ENCODE data around the gene DYNLT3.

The DYNLT3 gene

DNA sequence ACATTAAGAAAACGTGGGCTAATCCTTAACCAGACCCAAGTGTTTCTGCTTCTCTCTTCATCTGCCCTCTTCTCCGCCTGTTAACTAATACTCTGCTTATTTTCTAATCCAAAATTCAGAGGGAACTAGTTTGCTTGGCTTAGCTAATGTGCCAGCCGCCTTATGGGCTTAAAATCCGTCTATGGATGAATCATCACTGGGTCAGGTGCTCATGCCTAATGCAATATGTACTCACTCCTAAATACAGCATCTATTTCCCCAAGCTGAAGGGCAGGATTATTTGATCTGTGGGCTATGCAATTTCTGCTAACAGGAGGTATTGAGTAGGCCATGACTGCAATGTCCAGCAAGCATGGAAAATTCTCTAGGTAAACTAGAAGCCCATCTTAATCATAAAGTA lies 12.4 kb downstream of the DYNLT3 start:
- DNase-seq = no peak

DNA sequence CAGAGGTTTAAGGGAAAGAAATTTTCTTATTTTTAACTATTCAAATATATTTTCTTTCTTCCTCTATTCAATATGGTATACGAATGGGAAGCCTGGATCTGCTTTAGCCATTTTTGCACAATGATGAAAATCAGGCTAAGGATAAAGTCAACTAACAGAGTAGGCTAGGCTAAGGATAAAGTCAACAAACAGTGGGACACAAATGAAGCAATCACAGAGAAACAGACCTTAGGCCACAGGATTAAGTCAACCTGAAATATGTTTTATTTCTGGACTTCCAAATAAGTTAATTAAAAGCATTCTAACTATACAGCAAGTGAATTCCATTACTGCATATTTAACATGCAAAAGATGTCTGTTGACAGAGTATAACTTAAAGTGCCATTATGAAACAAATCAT lies 17.0 kb downstream of the DYNLT3 start:
- DNase-seq = no peak

DNA sequence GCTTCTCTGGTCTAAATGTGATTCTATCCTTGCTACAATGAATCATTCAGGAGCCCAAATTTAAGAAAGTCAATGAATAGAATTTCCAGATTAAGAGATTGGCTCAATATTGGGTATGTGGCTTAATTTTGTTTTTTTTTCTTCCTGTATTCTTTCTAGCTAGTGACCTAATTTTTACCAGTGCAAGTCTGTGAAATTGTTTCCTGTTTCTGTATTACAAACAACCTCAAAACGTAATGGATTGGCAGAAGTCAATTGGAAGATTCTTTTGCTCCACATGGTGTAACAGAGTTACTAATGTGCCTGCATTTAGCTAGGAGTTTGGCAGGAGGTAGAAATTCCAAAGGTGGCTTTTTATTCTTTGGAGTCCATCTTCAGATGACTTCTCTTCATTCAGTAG lies 17.6 kb downstream of the DYNLT3 start:
- no peak for DNase-seq

DNA sequence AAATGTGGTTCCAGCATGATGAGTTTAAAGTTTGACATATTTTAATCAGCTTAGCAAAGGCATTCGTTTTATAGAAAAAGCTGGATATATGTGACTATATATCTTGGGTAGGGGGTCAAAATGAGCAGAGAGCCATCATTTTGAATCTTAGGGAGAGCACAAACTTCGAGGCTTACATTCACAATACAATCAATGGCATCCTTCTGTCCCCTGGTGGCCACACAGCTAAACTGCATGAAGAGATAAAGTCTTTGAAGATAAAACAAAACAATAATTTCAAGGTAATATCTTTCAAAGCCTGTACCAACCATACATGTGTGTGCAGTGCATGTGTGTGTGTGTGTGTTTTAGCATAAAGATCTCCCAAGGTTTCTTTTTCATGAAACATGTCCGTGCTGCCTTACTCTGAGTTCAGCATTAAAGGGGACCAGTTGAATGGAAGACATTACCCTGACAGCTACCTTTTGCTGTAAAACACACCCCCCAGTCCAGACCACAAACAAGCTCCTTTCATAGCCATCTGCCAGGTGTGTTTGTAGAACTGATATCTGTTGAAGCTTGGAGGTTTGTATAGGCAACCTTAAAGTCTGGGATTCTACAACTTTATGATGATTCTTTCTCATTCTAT lies 22.0 kb downstream of the DYNLT3 start:
- no peak for DNase-seq

DNA sequence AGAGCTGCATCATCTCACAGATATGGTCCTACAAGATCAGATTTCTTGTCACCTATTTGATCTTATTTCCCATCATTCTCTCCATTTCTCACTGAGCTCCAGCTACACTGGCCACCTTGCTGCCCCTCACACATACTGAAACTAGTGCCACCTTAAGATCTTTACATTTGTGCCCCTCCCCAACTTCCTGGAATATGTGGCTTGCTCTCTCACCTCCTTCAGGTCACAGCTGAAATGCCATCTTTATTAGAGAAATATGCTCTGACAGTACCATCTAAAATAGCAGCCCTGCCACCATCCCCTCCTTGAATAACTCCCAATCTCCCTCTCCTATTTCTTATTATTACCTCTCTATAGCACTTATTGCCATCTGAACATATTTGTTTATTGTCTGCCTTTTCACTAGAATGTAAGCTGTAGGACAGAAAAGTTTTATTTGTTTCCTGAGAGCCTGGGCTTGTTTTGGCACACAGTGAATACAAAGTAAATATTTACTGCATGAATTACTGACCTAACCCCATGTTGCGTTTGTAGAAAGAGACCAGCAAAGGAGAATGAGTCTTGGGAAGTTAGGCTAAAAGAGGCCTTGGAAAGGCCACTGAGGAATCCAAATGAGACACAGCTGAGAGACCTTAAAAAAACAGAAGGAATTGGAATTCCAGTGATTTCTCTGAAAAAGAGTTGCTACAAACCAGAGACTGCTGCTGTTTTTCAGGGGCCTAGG lies 22.7 kb downstream of the DYNLT3 start:
- DNase-seq = no peak

DNA sequence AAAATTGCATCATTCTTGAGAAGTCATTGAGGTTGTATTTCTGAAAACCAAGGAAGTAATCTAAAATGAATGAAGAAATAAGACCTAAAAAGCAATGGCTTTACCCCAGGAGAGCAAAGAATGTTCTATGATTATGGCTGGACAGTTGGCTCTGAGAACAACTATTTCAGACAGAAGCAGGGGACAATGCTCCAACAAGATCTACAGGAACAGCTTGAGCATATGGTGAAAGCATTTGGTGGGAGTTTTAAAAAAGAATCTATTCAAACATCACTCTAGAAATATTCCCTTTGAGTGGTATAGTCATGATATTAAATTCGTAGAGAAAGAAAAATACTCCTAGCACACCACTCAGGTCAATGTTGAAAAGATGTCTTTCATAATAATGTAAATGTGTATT lies 26.7 kb downstream of the DYNLT3 start:
- DNase-seq = no peak

DNA sequence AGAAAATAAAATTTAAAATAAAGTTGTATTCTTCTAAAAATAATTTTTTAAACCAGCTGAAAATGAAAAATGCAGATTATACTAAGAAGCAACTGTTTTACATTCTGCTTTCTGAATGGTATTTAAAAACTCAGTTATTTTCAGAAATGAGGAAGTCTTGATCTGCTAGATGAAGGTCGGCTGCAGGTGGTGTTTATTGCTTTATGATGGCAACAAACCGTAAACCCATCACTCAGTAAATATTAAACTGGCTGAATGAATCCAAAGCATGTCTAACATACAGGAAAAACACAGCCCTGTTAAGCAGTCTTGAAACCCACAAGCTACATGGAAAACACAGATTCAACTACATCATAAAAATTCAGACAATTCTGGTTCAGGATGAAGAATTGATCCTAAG lies 29.3 kb downstream of the DYNLT3 start:
- peak; percentile 2 for DNase-seq

DNA sequence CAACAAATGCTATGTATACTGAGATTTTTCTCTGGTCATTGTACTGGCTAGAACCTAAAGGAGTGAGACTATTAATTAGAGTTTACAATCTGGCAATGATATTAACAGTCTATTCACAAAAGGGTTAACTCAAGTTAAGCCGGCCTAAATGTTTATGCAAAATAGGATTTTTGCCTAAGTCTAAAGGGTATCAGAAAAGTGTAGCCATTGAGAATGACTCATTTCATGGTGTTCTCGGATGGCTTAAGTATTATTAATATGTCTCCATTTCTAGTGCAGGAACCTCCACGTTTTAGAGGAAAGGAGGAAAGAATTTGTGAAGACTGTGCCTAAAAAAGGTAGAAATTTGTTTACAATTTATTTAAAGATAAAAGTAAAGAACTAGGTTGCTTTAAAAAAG lies 29.8 kb downstream of the DYNLT3 start:
- no peak for DNase-seq

DNA sequence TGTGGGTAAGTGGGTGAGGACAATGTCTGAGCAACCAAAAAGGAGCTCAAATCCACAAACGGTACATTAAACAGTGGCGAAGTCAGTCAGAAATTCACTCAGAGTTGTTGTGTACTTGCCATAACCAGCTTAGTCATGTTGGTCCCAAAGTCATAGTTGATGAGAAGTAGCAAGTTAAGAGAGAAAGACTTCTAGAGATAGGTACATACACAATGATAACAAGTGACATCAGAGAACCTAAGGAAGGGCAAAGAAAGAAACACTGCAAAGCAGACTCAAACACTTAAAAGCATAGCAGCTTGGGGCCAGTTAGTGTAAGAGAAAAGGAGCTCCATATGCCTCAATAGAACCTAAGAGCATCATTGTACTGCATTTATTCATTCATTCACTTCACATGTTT lies 30.2 kb downstream of the DYNLT3 start:
- no peak for DNase-seq

DNA sequence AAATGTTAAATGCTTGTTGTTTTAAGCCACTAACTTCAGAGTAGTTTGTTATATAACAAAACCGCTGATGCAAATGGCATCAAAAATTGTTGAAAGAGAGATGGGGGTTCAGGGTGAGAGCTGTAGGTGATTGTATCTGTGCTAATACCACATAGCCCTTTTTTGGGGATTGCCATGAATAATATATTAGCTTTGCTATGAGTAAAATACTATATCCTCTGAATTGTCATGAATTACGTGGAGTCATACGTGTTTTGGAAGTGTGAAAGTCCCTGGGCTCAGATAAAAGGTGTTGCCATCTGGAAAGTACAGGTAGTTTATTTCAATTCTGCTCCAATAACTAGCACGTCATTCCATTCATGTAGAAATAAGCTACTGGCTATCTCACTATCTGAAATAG lies 30.6 kb downstream of the DYNLT3 start:
- no peak for DNase-seq

DNA sequence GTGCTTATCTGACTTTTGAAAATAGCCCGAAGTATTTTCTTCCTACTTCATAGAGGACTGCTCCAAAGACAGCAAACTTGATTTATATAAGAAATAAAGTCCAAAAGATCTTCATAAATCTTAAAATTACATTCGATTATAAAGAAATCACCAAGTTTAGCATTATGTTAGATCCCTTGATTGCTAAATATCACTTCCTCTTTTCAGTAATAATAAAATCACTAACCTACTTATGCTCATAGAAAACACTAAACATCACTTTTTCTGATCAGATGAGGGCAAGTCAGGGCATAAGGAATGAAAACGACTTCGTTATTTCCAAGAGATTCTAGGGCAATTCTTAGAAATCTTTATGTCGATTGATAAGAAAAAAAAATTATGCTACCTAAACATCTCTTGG lies 32.0 kb downstream of the DYNLT3 start:
- DNase-seq = no peak

DNA sequence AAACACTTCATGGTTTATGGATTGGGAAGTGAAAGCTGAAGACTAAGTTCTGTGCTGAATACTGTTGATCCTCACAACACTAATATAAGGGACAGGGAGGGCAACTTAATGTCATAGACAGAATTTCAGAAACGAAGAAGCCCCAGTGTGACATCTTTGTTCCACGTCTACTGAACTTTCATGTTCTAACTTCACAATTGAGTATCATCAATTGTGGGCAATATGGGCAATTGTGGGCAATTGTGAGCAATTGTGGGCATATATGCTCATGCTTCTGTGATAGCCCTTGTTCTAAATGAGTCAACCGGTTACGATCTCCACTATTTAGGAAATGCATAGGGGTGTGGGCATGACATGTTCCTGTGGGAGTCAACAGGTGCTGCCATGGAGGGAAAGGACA lies 33.8 kb downstream of the DYNLT3 start:
- no peak for DNase-seq

DNA sequence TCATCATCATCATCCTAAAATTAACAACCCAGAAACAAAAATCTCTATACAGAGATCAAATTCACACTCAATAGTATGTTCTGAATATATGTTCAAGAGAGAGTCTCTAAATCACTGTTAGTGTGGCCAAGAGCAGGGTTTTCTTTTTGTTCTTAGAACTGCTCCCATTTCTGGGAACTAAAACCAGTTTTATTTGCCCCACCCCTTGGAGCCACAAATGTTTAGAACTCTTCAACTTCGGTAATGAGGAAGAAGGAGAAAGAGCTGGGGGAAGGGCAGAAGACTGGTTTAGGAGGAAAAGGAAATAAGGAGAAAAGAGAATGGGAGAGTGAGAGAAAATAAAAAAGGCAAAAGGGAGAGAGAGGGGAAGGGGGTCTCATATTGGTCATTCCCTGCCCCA lies 35.3 kb downstream of the DYNLT3 start:
- DNase-seq = no peak

DNA sequence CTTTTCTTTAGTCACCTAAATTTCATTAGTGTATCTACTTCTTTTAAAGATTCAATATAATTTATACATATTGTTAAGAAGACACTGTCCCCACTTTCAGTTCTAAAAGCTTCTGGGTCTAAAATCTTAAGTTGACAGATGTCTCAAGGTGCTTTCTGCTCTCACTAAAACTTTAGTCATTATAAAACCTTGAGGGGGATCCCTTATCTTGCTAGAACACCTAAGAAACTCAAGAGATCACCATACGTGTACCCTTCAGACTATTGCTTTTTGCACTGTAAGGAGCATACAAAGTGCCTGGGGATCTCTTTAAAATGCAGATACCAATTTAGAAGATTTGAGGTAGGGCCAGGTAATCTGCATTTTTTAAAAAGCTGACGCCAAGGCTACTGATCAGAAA lies 37.4 kb downstream of the DYNLT3 start:
- DNase-seq = no peak

DNA sequence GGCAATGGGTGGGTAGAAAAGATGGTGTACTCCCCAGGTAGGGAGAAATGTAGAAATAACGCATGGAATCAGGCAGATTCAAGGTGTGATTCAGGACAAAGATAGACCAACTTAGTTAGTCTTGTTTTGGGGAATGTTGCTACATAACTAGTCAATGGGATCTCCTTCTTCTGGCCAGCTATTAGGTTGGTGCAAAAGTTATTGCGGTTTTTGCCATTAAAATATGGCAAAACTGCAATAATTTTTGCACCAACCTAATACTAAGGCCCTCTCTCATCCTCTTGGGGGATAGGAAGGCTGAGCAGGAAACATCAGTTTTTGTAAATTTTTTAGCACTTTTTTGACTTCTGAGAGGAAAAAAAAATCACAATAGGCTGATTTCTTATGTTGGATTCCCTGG lies 44.3 kb downstream of the DYNLT3 start:
- no peak for DNase-seq

DNA sequence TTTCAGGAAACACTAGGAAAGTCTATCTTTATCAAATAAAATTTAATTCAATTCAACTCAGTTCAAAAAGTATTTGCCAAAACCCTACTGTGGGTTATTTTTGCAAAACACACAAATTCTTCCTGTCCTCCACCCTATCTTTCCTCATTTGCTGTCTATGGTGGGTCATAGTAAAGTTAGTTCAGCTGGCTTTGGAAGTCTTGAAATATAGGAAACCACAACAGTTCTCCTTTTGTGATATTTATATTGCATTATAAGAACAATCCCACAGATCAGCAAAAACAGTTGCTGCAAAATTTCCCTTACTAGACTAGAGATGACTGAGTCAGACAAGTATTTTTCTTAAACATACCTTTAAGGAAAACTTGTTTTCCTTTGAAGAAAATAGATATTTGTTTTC lies 45.3 kb downstream of the DYNLT3 start:
- peak; percentile 31 for DNase-seq

DNA sequence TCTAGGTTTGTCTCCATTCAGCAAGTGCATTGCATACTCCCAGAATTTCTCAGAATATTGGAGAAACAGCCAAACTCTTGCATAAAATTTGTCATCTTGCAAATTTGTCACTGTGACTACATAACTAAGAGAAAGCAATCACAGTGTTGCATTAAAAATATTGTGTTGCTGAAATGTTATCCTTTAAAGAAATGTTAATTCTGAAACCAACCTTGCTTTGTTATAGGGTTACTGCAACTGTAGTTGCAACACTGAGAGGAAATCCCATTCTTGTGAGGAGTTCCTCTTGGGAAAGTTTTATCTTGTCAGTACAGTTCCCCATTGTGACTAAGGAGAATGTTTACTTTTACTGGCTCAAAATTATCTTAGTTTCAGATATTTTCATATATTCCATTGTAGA lies 46.7 kb downstream of the DYNLT3 start:
- no peak for DNase-seq

DNA sequence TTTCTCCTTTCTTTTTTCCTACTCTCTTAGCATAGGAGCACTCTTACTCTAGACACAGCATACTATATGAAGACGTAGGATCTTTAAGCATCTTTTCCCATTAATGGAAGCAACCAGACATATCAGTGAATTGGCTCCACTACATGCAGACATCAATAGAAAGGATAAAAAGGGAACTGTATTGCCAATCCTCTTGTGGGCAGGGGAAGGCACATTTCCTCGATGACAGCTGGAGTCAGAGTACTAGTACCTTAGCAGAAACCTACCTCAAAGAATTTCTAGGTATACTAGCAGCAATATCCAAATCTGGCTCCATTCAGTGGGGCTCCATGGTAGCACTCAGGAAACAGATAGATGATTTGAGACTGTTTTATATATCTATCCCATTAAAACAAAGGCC lies 47.4 kb downstream of the DYNLT3 start:
- DNase-seq = no peak

DNA sequence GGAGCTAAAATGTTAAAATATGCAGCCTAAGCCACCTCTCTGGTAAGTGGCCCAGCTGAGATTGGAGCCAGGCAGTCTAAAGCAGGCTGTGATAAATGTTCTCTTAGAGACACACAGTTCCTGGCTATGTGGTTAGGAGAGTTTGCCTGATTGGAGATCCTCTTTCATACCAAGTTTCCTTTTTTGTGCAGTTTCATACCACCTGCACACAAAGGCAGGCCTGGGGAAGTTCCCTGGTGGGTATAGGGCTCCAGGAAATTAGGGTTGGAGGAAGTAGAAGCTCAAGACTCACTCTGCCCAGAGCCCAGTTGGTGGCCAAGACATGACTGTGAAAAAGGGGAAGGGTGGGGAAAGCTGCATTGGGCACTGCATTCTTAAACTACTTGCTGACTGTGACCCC lies 50.6 kb downstream of the DYNLT3 start:
- no peak for DNase-seq

DNA sequence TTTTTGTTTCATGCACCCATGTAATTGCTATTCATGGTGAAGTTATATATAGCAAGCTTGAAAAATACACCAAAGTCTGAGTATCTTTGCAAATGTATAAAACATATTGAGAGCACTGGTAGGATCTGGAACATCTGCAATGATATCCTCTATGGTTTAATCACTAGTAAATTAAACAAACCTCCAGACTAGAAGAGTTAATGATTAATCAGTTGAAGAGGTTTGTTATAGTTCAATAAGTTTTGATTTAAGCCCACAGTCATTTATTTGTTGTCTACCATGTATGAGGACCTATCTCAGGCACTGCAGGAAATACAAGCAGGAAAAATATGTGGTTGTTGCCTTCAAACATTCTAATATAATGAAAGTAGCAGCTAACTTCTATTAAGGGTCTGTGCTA lies 51.1 kb downstream of the DYNLT3 start:
- DNase-seq = no peak

Data from SIG-M5 (cell line).